Prostate gland (tissue), 2 donors: ENCODE measurements around the gene KISS1. TPM values are rescaled to one million over a fixed set of nuclear protein-coding genes. Genes with fewer than 3 reads are reported as not detected.

ENCODE experiments used
- DNase-seq: peaks from one replicate; pipeline ENCODE4 v3.0.0-alpha.2; 2019; ENCODE audit warnings: low spot score
- H3K27ac ChIP-seq, 2 donors: fragments of 200-600 bp; sonication (generic); 2 replicates each; pipeline ENCODE4 v1.5.1; 2017 to 2019
- H3K27me3 ChIP-seq: fragments of 200-600 bp; sonication (generic); replicated peaks from 2 replicates; pipeline ENCODE4 v1.5.1; 2019; ENCODE audit not compliant: insufficient read depth
- H3K36me3 ChIP-seq, 2 donors: fragments of 200-600 bp; sonication (generic); 1 replicate in 1 of 2; 2 replicates in 1 of 2; pipeline versions ENCODE4 v1.5.1 to v1.8.1; 2017 to 2019
- H3K4me1 ChIP-seq: fragments of 200-600 bp; sonication (generic); replicated peaks from 2 replicates; pipeline ENCODE4 v1.5.1; 2019
- H3K4me3 ChIP-seq, 2 donors: fragments of 200-600 bp; sonication (generic); 2 replicates each; pipeline ENCODE4 v1.5.1; 2017 to 2019
- H3K9me3 ChIP-seq: fragments of 200-600 bp; sonication (generic); 2 replicates; pipeline ENCODE4 v1.5.1; 2017
- POLR2A ChIP-seq: fragments of 450-650 bp; IDR thresholded peaks from one replicate; pipeline ENCODE4 v1.6.1; 2016; ENCODE audit warnings: antibody characterized with exemption, mild to moderate bottlenecking
- POLR2AphosphoS5 ChIP-seq: sonication (generic); formaldehyde crosslinking; IDR thresholded peaks from one replicate; pipeline ENCODE4 v1.6.1; 2017; ENCODE audit warnings: antibody characterized with exemption
- WGBS: methylation state at CpG from one replicate; pipeline ENCODE4 v1.1.5; 2018; 5-methylcytosine and 5-hydroxymethylcytosine counted together
- intact Hi-C: fragments of 100-400 bp; cut with DNase I; formaldehyde crosslinking; loops from one replicate; pipeline ENCODE4 v1.14.2; 2022
- total RNA-seq, 2 donors: library from RNA; depleted of rRNA; stranded (reverse); fragments of >200 nt; gene quantifications; one replicate each; pipeline ENCODE4 v1.1.0, GENCODE V29; 2016
- TF ChIP-seq, protein P1 (sequence below), 4 experiments: fragments of 200-600 bp in 2 of 4; fragments of 450-650 bp in 2 of 4; sonication (generic) in 2 of 4; IDR thresholded peaks; 1 replicate in 3 of 4; 2 replicates in 1 of 4; pipeline ENCODE4 v1.5.1; 2016 to 2019; ENCODE audit warnings: antibody characterized with exemption in 4 of 4, mild to moderate bottlenecking in 2 of 4, moderate library complexity in 2 of 4

KISS1 gene
- total RNA-seq, 2 donors from 2014 or later: 6.0 TPM; not detected in 1

DNA sequence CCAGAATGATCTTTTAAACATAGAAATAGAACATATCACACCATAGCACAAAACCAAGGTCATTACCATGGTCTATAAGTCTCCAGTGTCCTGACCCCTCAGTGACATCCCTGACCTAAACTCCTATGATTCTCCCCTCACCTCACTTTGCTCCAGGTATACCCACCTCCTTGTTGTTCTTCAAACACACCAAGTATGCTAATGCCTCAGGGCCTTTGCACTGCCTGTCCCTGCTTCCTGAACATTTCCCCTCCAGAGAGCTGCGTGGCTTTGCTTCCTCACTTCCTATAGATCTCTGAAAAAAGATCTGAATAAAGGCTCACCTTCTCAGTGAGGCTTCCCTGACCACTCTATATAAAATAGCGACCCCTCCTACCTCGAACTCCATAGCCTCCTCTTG lies 16.4 kb upstream of the KISS1 start:
- Histone ChIP-seq H3K4me1 (no peaks in the 10 kb centered on the region), H3K27me3 (no peaks in the 10 kb centered on the region), H3K27ac (no peak overlapping the region), H3K36me3 (no peaks in the 10 kb centered on the region), H3K9me3 (no peaks in the 10 kb centered on the region), H3K4me3 (no peak overlapping the region)
- no peak for DNase-seq
- TF ChIP-seq, protein P1, sequence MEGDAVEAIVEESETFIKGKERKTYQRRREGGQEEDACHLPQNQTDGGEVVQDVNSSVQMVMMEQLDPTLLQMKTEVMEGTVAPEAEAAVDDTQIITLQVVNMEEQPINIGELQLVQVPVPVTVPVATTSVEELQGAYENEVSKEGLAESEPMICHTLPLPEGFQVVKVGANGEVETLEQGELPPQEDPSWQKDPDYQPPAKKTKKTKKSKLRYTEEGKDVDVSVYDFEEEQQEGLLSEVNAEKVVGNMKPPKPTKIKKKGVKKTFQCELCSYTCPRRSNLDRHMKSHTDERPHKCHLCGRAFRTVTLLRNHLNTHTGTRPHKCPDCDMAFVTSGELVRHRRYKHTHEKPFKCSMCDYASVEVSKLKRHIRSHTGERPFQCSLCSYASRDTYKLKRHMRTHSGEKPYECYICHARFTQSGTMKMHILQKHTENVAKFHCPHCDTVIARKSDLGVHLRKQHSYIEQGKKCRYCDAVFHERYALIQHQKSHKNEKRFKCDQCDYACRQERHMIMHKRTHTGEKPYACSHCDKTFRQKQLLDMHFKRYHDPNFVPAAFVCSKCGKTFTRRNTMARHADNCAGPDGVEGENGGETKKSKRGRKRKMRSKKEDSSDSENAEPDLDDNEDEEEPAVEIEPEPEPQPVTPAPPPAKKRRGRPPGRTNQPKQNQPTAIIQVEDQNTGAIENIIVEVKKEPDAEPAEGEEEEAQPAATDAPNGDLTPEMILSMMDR (IDR thresholded peaks at IDR 0.05): no peak
- TF ChIP-seq POLR2AphosphoS5: no peak
- 99% methylated on average over 3 of the region's 3 CpGs for WGBS
- intact Hi-C loops: loop anchor here (5.0 kb wide), 1 partner anchor 150 kb away; no protein-coding TSS in a partner anchor

DNA sequence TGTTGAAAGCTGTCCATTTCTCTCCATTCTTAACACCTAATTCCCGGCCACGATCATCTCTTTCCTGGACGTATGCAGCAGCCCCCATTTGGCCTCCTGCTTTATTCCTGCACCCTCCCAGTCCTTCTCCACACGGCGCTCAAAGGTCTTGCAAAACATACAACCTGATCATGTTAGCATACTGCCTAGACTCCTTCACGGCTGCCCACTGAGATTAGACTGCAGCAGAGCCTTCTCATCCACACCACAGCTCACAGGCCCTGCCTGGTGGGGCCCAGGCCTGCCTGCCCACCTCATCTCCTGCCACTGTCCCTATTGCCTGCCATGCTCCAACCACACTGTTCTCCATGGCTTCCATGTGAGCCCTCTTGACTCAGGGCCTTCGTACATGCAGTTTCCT lies 14.8 kb upstream of the KISS1 start:
- intact Hi-C loops: loop anchor here (5.0 kb wide), 1 partner anchor 151 kb away; no protein-coding TSS in a partner anchor
- DNase-seq: no peak
- TF ChIP-seq POLR2A (no peak), POLR2AphosphoS5 (no peak)
- TF ChIP-seq, protein P1 (IDR thresholded peaks at IDR 0.05): no peak

DNA sequence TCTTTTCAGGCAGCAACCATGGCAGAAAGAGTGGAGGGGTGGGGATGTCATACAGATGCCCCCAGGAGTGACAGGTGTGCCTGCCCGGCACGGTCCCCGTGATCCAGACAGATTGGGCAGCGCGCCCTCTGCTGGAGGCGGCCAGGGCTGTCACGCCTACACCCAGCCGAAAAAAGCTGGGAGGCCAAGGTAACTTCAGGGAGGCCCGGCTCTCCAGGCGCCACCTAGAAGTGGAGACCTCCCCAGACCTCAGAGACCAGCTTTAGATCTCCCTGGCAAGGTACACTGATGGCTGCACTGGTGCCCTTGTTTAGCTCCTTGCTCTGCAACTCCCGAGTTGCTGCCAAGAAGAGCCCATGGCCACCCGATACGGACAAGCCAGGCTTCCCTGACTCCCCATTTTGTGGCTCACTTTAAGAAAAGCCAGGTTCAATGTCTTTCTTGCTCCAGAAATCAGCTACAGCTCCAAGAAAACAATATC lies 10.9 kb upstream of the KISS1 start:
- TF ChIP-seq POLR2A: no peak
- TF ChIP-seq POLR2AphosphoS5: peak; percentile 27
- TF ChIP-seq, protein P1 (IDR thresholded peaks at IDR 0.05): peak; percentile 75 to 88 (median 81)
- no peak overlapping the region for H3K27ac ChIP-seq
- intact Hi-C loops: loop anchor here (5.0 kb wide), 2 partner anchors 45 to 345 kb away; partner anchors contain the start of gene SNRPE
- H3K27me3 ChIP-seq: no peaks in the 10 kb centered on the region
- H3K4me3 ChIP-seq: no peak overlapping the region
- no peaks in the 10 kb centered on the region for H3K4me1 ChIP-seq
- no peaks in the 10 kb centered on the region for H3K9me3 ChIP-seq
- peak; percentile 65 for DNase-seq
- H3K36me3 ChIP-seq: no peaks in the 10 kb centered on the region
- WGBS: 18% methylated on average over 13 of the region's 13 CpGs

More for the DNA sequence above, 14.8 kb upstream of the KISS1 start:
- no peak overlapping the region for H3K4me3 ChIP-seq
- H3K4me1 ChIP-seq: no peaks in the 10 kb centered on the region
- no peak overlapping the region for H3K27ac ChIP-seq
- H3K36me3 ChIP-seq: no peaks in the 10 kb centered on the region
- H3K27me3 ChIP-seq: no peaks in the 10 kb centered on the region
- no peaks in the 10 kb centered on the region for H3K9me3 ChIP-seq
- WGBS: 81% methylated on average over 7 of the region's 7 CpGs

DNA sequence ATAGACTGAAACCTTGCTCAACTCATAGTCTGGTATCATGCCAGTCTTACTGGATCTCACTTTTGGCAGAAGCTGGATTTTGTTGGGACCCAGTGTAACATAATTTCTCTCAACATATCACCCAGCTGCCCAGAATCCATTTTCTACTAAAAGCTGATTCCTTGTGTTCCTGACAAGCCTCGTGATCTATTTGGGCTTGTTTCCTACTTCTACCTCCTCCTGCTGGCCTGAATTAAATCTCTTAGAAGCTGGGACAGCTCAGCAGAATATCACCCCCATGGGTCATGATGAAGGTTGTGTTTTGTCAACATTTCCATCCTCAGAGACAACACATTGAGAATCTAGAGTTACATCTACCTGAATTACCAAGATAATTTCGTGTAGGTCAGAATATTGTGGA lies 9.8 kb upstream of the KISS1 start:
- no peak overlapping the region for H3K27ac ChIP-seq
- intact Hi-C loops: loop anchor here (5.0 kb wide), 2 partner anchors 44 to 344 kb away; partner anchors contain the start of gene SNRPE
- WGBS: 41% methylated on average over 2 of the region's 2 CpGs
- no peaks in the 10 kb centered on the region for H3K9me3 ChIP-seq
- DNase-seq: no peak
- no peaks in the 10 kb centered on the region for H3K36me3 ChIP-seq
- no peaks in the 10 kb centered on the region for H3K4me1 ChIP-seq
- no peak for TF ChIP-seq POLR2AphosphoS5
- TF ChIP-seq, protein P1 (IDR thresholded peaks at IDR 0.05): peak in 2 of 4 experiments; percentile 29 to 33
- no peak for TF ChIP-seq POLR2A
- no peak overlapping the region for H3K4me3 ChIP-seq
- H3K27me3 ChIP-seq: no peaks in the 10 kb centered on the region

DNA sequence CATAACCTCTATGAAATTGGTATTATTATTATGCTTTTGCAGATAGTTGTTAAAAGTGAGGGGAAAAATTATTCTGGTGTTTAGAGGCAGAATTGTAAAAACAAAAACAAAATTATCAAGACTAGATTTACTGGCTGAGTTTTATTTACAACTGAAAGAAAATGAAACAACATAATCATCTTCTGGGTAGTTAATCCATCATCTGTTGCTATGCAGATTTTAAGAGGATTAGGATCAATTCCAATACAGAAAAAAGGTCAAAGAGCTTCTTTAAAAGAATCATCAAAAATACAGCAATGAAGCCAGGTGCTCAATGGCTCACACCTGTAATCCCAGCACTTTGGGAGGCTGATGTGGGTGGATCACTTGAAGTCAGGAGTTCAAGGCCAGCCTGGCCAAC lies 9.2 kb upstream of the KISS1 start:
- Histone ChIP-seq H3K4me1 (no peaks in the 10 kb centered on the region), H3K4me3 (no peak overlapping the region), H3K27me3 (no peaks in the 10 kb centered on the region), H3K9me3 (no peaks in the 10 kb centered on the region), H3K27ac (no peak overlapping the region), H3K36me3 (no peaks in the 10 kb centered on the region)
- no peak for TF ChIP-seq POLR2AphosphoS5
- TF ChIP-seq, protein P1 (IDR thresholded peaks at IDR 0.05): no peak
- TF ChIP-seq POLR2A: no peak
- DNase-seq: no peak
- intact Hi-C loops: loop anchor here (5.0 kb wide), 2 partner anchors 43 to 343 kb away; partner anchors contain the start of gene SNRPE
